H9 (cell line): ENCODE data around the gene TNFAIP8L3. TPM values are rescaled to one million over a fixed set of nuclear protein-coding genes. Genes with fewer than 3 reads are reported as not detected.

Source experiments
- DNase-seq: peaks from one replicate; pipeline ENCODE4 v3.0.0-alpha.2; 2017
- H2AFZ ChIP-seq: one replicate; pipeline ENCODE4 v1.6.1; 2013; ENCODE audit warnings: mild to moderate bottlenecking, low read length, control low read depth, moderate library complexity
- H2AK5ac ChIP-seq: 2 replicates; pipeline ENCODE4 v1.6.1; 2013; ENCODE audit warnings: low read length, control low read depth, mixed read lengths; ENCODE audit not compliant: insufficient read length
- H2BK120ac ChIP-seq: one replicate; pipeline ENCODE4 v1.6.1; 2013; ENCODE audit warnings: low read depth, mild to moderate bottlenecking, low read length, control low read depth, inconsistent platforms; ENCODE audit not compliant: poor library complexity, severe bottlenecking
- H2BK12ac ChIP-seq: 2 replicates; pipeline ENCODE4 v1.6.1; 2013; ENCODE audit warnings: low read length, control low read depth, mixed read lengths, low read depth; ENCODE audit not compliant: insufficient read length
- H2BK15ac ChIP-seq: 2 replicates; pipeline ENCODE4 v1.6.1; 2013; ENCODE audit warnings: low read depth, low read length, control low read depth
- H2BK20ac ChIP-seq: one replicate; pipeline ENCODE4 v1.6.1; 2013; ENCODE audit warnings: low read depth, mild to moderate bottlenecking, low read length, control low read depth, inconsistent platforms; ENCODE audit not compliant: poor library complexity, severe bottlenecking
- H2BK5ac ChIP-seq: 2 replicates; pipeline ENCODE4 v1.6.1; 2013; ENCODE audit warnings: low read length, control low read depth, mixed read lengths; ENCODE audit not compliant: insufficient read length
- H3K14ac ChIP-seq: 2 replicates; pipeline ENCODE4 v1.6.1; 2013; ENCODE audit warnings: low read length, control low read depth; ENCODE audit not compliant: insufficient read depth
- H3K18ac ChIP-seq: 2 replicates; pipeline ENCODE4 v1.6.1; 2013; ENCODE audit warnings: low read depth, mild to moderate bottlenecking, mixed read lengths, low read length, control low read depth; ENCODE audit not compliant: insufficient read length
- H3K23ac ChIP-seq: 2 replicates; pipeline ENCODE4 v1.6.1; 2013; ENCODE audit warnings: low read length, control low read depth, mixed read lengths, low read depth; ENCODE audit not compliant: insufficient read length
- H3K23me2 ChIP-seq: 2 replicates; pipeline ENCODE4 v1.6.1; 2013; ENCODE audit warnings: low read depth, mild to moderate bottlenecking, mixed read lengths, low read length, control low read depth; ENCODE audit not compliant: insufficient read length, poor library complexity, severe bottlenecking
- H3K27ac ChIP-seq: 2 replicates; pipeline ENCODE4 v1.5.1; 2013; ENCODE audit warnings: low read length, control low read depth, mixed read lengths, low read depth; ENCODE audit not compliant: insufficient read length
- H3K27me3 ChIP-seq: 2 replicates; pipeline ENCODE4 v1.6.1; 2013; ENCODE audit warnings: low read length, control low read depth, inconsistent platforms; ENCODE audit not compliant: insufficient read depth
- H3K4ac ChIP-seq: 2 replicates; pipeline ENCODE4 v1.6.1; 2013; ENCODE audit warnings: low read depth, mild to moderate bottlenecking, control low read depth, inconsistent platforms, low read length, moderate library complexity
- H3K4me1 ChIP-seq: 2 replicates; pipeline ENCODE4 v1.6.1; 2013; ENCODE audit warnings: low read length, control low read depth, inconsistent platforms; ENCODE audit not compliant: insufficient read depth
- H3K4me2 ChIP-seq: 2 replicates; pipeline ENCODE4 v1.6.1; 2013; ENCODE audit warnings: low read length, control low read depth, mixed read lengths; ENCODE audit not compliant: insufficient read length, insufficient read depth
- H3K56ac ChIP-seq: 2 replicates; pipeline ENCODE4 v1.6.1; 2013; ENCODE audit warnings: low read depth, mild to moderate bottlenecking, mixed read lengths, low read length, control low read depth; ENCODE audit not compliant: insufficient read length
- H3K79me1 ChIP-seq: 2 replicates; pipeline ENCODE4 v1.6.1; 2013; ENCODE audit warnings: low read depth, mild to moderate bottlenecking, moderate library complexity, low read length, control low read depth, inconsistent platforms; ENCODE audit not compliant: insufficient read depth, poor library complexity, severe bottlenecking
- H3K79me2 ChIP-seq: 2 replicates; pipeline ENCODE4 v1.6.1; 2013; ENCODE audit warnings: low read length, control low read depth, inconsistent platforms; ENCODE audit not compliant: insufficient read depth
- H3K9ac ChIP-seq: 2 replicates; pipeline ENCODE4 v1.6.1; 2013; ENCODE audit warnings: low read length, control low read depth, mixed read lengths; ENCODE audit not compliant: insufficient read length; ENCODE audit errors: extremely low read depth
- H3K9me3 ChIP-seq: one replicate; pipeline ENCODE4 v1.6.1; 2013; ENCODE audit warnings: low read depth, low read length, inconsistent platforms; ENCODE audit not compliant: control insufficient read depth
- H3T11ph ChIP-seq: one replicate; pipeline ENCODE4 v1.6.1; 2013; ENCODE audit warnings: mild to moderate bottlenecking, low read length, control low read depth, inconsistent platforms
- H4K20me1 ChIP-seq: one replicate; pipeline ENCODE4 v1.6.1; 2013; ENCODE audit not compliant: control insufficient read depth, insufficient read length, insufficient read depth
- H4K5ac ChIP-seq: 2 replicates; pipeline ENCODE4 v1.6.1; 2013; ENCODE audit warnings: low read depth, mild to moderate bottlenecking, mixed read lengths, low read length, control low read depth; ENCODE audit not compliant: insufficient read length
- H4K8ac ChIP-seq: replicated peaks from 2 replicates; pipeline ENCODE4 v1.6.1; 2013; ENCODE audit warnings: low read length, control low read depth, mixed read lengths, low read depth; ENCODE audit not compliant: insufficient read length
- H4K91ac ChIP-seq: 2 replicates; pipeline ENCODE4 v1.6.1; 2013; ENCODE audit warnings: low read depth, mild to moderate bottlenecking, moderate library complexity, mixed read lengths, low read length, control low read depth; ENCODE audit not compliant: insufficient read length
- H3K27ac Mint-ChIP-seq, 3 experiments: 2 replicates in 2 of 3; 3 replicates in 1 of 3; pipeline ENCODE4 v1.8.0; 2020 to 2021; ENCODE audit warnings: mixed read lengths in 3 of 3, mild to moderate bottlenecking in 1 of 3, moderate library complexity in 1 of 3
- H3K27me3 Mint-ChIP-seq: 2 replicates; pipeline ENCODE4 v1.8.0; 2021; ENCODE audit warnings: low read depth, mild to moderate bottlenecking, moderate library complexity, mixed read lengths
- H3K36me3 Mint-ChIP-seq, 3 experiments: 2 replicates in 2 of 3; 3 replicates in 1 of 3; pipeline ENCODE4 v1.8.0; 2020 to 2021; ENCODE audit warnings: low read depth in 3 of 3, mixed read lengths in 3 of 3; ENCODE audit not compliant: insufficient read depth in 1 of 3
- H3K4me1 Mint-ChIP-seq, 2 experiments: 2 replicates each; pipeline ENCODE4 v1.8.0; 2020; ENCODE audit warnings: mixed read lengths in 2 of 2
- H3K4me3 Mint-ChIP-seq, 2 experiments: 2 replicates in 1 of 2; 3 replicates in 1 of 2; pipeline ENCODE4 v1.8.0; 2020 to 2021; ENCODE audit warnings: mild to moderate bottlenecking in 2 of 2, mixed read lengths in 2 of 2, moderate library complexity in 1 of 2
- H3K9me3 Mint-ChIP-seq, 2 experiments: 2 replicates in 1 of 2; 3 replicates in 1 of 2; pipeline ENCODE4 v1.8.0; 2020; ENCODE audit warnings: mild to moderate bottlenecking in 2 of 2, mixed read lengths in 2 of 2, moderate library complexity in 1 of 2
- CTCF ChIP-seq: fragments of 200-600 bp; sonication (generic); conservative IDR thresholded peaks from 3 replicates; pipeline ENCODE4 v1.8.0; 2021; ENCODE audit warnings: antibody characterized with exemption, mild to moderate bottlenecking
- WGBS: extraction: QIAGEN DNeasy Blood & Tissue Kit; methylation state at CpG from one replicate; pipeline ENCODE4 v1.1.7; 2013; ENCODE audit warnings: missing lambda C conversion rate, low lambda C conversion rate, mixed read lengths; ENCODE audit not compliant: insufficient read length; ENCODE audit errors: extremely low coverage; 5-methylcytosine and 5-hydroxymethylcytosine counted together
- total RNA-seq: library from RNA; stranded (reverse); gene quantifications from 2 replicates; pipeline ENCODE4 v1.2.1, GENCODE V29; 2021

Gene TNFAIP8L3
- total RNA-seq, 1 experiment from 2014 or later: 0.22 TPM

GRCh38 chr15:51107612-51108011 is 12.9 kb upstream of the TNFAIP8L3 start:
- peaks cover 17 to 19% of the 10 kb centered on the region in 2 experiments for H3K4me1 Mint-ChIP-seq
- no peak overlapping the region for H2BK12ac ChIP-seq

More at GRCh38 chr15:51107612-51108011, 12.9 kb upstream of the TNFAIP8L3 start:
- DNase-seq: no peak
- H2BK20ac ChIP-seq: no peak overlapping the region
- no peak overlapping the region for H3K23ac ChIP-seq
- H2AFZ ChIP-seq: no peak overlapping the region
- H2BK15ac ChIP-seq: no peak overlapping the region
- H2BK5ac ChIP-seq: no peak overlapping the region
- H3T11ph ChIP-seq: no peak overlapping the region
- Mint-ChIP-seq H3K27me3 (peaks cover 9% of the 10 kb centered on the region), H3K27ac (no peak overlapping the region), H3K4me3 (no peak overlapping the region), H3K9me3 (no peaks in the 10 kb centered on the region), H3K36me3 (no peaks in the 10 kb centered on the region)
- no peak overlapping the region for H3K18ac ChIP-seq
- H3K27me3 ChIP-seq: no peaks in the 10 kb centered on the region
- H4K5ac ChIP-seq: no peak overlapping the region
- H2BK120ac ChIP-seq: no peak overlapping the region
- no peaks in the 10 kb centered on the region for H3K4me1 ChIP-seq
- no peak overlapping the region for H2AK5ac ChIP-seq
- H3K4me2 ChIP-seq: no peak overlapping the region
- no peak overlapping the region for H3K14ac ChIP-seq
- H3K56ac ChIP-seq: no peak overlapping the region
- no peaks in the 10 kb centered on the region for H3K79me2 ChIP-seq
- no peaks in the 10 kb centered on the region for H3K79me1 ChIP-seq
- H4K91ac ChIP-seq: no peak overlapping the region
- H4K8ac ChIP-seq: no peak overlapping the region
- no peak overlapping the region for H3K4ac ChIP-seq
- H3K9ac ChIP-seq: no peak overlapping the region
- no peak overlapping the region for H3K27ac ChIP-seq
- H3K23me2 ChIP-seq: no peaks in the 10 kb centered on the region
- H4K20me1 ChIP-seq: no peaks in the 10 kb centered on the region
- no CpG with 5 or more reads among the region's 3 CpGs for WGBS
- H3K9me3 ChIP-seq: no peaks in the 10 kb centered on the region
- TF ChIP-seq CTCF: no peak
